Pancreas (tissue), 10 donors: ENCODE measurements around the gene SEZ6. TPM values are rescaled to one million over a fixed set of nuclear protein-coding genes. Genes with fewer than 3 reads are reported as not detected.

Experiments
- ATAC-seq, 4 donors: fragments of 200-7000 bp; cut with Tn5 transposase; one replicate each; pipeline versions ENCODE4 v1.8.0 to v1.9.1; 2020; ENCODE audit warnings: mild to moderate bottlenecking in 4 of 4, moderate library complexity in 4 of 4
- DNase-seq, 6 donors: peaks; one replicate each; pipeline ENCODE4 v3.0.0-alpha.2; 2020
- FAIRE-seq: peaks from 2 replicates; lab custom pipeline; 2012; peaks lifted over from hg19 to GRCh38; lab: Jason Lieb, UNC
- H3K27ac ChIP-seq, 4 donors: fragments of 200-600 bp; sonication (generic); 1 replicate in 3 of 4; 2 replicates in 1 of 4; pipeline versions ENCODE4 v1.5.0 to v1.8.0; 2020
- H3K27me3 ChIP-seq, 4 donors: fragments of 200-600 bp; one replicate each; pipeline ENCODE4 v1.8.0; 2021
- H3K36me3 ChIP-seq, 3 donors: fragments of 200-600 bp; sonication (generic) in 1 of 3; one replicate each; pipeline versions ENCODE4 v1.5.0 to v1.8.0; 2020 to 2021
- H3K4me1 ChIP-seq, 3 donors: fragments of 200-600 bp; one replicate each; pipeline ENCODE4 v1.8.0; 2021
- H3K4me3 ChIP-seq, 4 donors: fragments of 200-600 bp; sonication (generic) in 2 of 4; one replicate each; pipeline versions ENCODE4 v1.5.0 to v1.8.0; 2020 to 2021
- H3K9me3 ChIP-seq, 4 donors: fragments of 200-600 bp; one replicate each; pipeline ENCODE4 v1.8.0; 2021
- WGBS, 2 donors: extraction: QIAGEN DNeasy Blood & Tissue Kit; methylation state at CpG; one replicate each; pipeline ENCODE4 v1.1.7; 2013; 5-methylcytosine and 5-hydroxymethylcytosine counted together
- intact Hi-C, 3 donors: fragments of 100-400 bp; cut with DNase I; formaldehyde crosslinking; loops; one replicate each; pipeline versions ENCODE4 v1.11.1 to v1.14.2; 2022
- polyA plus RNA-seq, 2 donors: library from polyadenylated mRNA; stranded (reverse); fragments of 200-250 nt; gene quantifications; one replicate each; pipeline ENCODE4 v1.2.3, GENCODE V29; 2013
- total RNA-seq, 6 donors: library from RNA; stranded (reverse); fragmentation: NEBNext Ultra II Directional in 4 of 6; extraction: Animal tissue kit (Norgen Biotek cat#: 25700) in 4 of 6; gene quantifications; one replicate each; pipeline versions ENCODE4 v1.2.1 to v1.2.4, GENCODE V29; 2021 to 2023
- TF ChIP-seq, protein P1 (sequence below), 4 donors: fragments of 200-600 bp; sonication (generic) in 3 of 4; IDR thresholded peaks; one replicate each; pipeline versions ENCODE4 v1.5.0 to v1.8.0; 2021; ENCODE audit warnings: antibody characterized with exemption in 4 of 4
- donor health status: healthy with polysubstance abuse.
- donor health status: DM: no; HTN: no; CAD: no; lungs with moderate emphysema.
- donor health status: DM: no; HTN: no; CAD: no.
- donor health status: control.
- donor health status: control.
- donor health status: Bipolar disorder and iron deficiency.
- donor health status: DM: yes; HTN: yes; CAD: no.
- donor health status: DM: no; HTN: no; CAD: no.
- donor health status: DM: no; HTN: no; CAD: no.
- donor health status: DM: yes; HTN: yes; CAD: no.

The SEZ6 gene
- total and polyA plus RNA-seq, 8 donors, result 0.13 to 5.0 (median 0.64) TPM

GRCh38 chr17:28956112-28956511, 49.7 kb downstream of the SEZ6 start:
- no peak for FAIRE-seq
- ATAC-seq, result no peak
- Histone ChIP-seq H3K36me3 (no peaks in the 10 kb centered on the region), H3K27me3 (no peaks in the 10 kb centered on the region), H3K4me3 (no peak overlapping the region), H3K27ac (no peak overlapping the region), H3K9me3 (no peaks in the 10 kb centered on the region), H3K4me1 (peaks cover 0 to 4% (median 0%) of the 10 kb centered on the region in 3 donors)
- TF ChIP-seq, protein P1, sequence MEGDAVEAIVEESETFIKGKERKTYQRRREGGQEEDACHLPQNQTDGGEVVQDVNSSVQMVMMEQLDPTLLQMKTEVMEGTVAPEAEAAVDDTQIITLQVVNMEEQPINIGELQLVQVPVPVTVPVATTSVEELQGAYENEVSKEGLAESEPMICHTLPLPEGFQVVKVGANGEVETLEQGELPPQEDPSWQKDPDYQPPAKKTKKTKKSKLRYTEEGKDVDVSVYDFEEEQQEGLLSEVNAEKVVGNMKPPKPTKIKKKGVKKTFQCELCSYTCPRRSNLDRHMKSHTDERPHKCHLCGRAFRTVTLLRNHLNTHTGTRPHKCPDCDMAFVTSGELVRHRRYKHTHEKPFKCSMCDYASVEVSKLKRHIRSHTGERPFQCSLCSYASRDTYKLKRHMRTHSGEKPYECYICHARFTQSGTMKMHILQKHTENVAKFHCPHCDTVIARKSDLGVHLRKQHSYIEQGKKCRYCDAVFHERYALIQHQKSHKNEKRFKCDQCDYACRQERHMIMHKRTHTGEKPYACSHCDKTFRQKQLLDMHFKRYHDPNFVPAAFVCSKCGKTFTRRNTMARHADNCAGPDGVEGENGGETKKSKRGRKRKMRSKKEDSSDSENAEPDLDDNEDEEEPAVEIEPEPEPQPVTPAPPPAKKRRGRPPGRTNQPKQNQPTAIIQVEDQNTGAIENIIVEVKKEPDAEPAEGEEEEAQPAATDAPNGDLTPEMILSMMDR (IDR thresholded peaks at IDR 0.05), result no peak
- intact Hi-C loops, result no loop called here
- WGBS, 2 donors, result 79 to 85% methylated on average over 7 of the region's 7 CpGs
- DNase-seq, result peak in 1 of 6 donors; percentile 39

DNA sequence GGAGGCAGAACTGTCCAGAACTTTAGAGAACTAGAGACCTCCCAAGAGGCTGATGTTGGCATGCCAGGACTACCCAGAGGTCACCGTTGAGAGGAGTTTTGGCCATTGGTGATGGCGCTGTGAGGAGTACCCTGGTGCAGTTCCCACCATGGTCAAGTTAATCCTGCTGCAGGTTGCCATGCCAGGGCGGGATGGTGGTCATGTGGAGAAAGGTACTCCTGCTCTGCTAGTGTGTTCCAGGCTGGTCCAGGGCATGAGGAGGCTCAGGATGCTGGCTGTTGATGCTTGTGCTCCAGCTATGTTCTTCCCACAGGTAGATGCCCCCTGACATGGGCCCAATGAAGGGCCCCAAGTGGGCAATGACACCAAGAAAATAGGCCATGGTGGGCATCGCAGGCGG, 50.4 kb downstream of the SEZ6 start:
- TF ChIP-seq, protein P1 (IDR thresholded peaks at IDR 0.05), result no peak
- Histone ChIP-seq H3K9me3 (no peaks in the 10 kb centered on the region), H3K4me1 (peaks cover 0 to 4% (median 0%) of the 10 kb centered on the region in 3 donors), H3K36me3 (no peaks in the 10 kb centered on the region), H3K4me3 (no peak overlapping the region), H3K27me3 (no peaks in the 10 kb centered on the region), H3K27ac (no peak overlapping the region)
- ATAC-seq (no peak), FAIRE-seq (no peak), DNase-seq (peak in 1 of 6 donors; percentile 37)
- 81 to 91% methylated on average over 5 of the region's 5 CpGs for WGBS, 2 donors
- intact Hi-C loops, result no loop called here

GRCh38 chr17:28954886-28955285, 50.9 kb downstream of the SEZ6 start:
- Histone ChIP-seq H3K36me3 (no peaks in the 10 kb centered on the region), H3K9me3 (no peaks in the 10 kb centered on the region), H3K27ac (no peak overlapping the region), H3K27me3 (no peaks in the 10 kb centered on the region), H3K4me1 (peaks cover 0 to 4% (median 0%) of the 10 kb centered on the region in 3 donors), H3K4me3 (no peak overlapping the region)
- 55 to 56% methylated on average over 2 of the region's 2 CpGs for WGBS, 2 donors
- TF ChIP-seq, protein P1 (IDR thresholded peaks at IDR 0.05), result no peak
- intact Hi-C loops, result no loop called here
- DNase-seq (peak in 1 of 6 donors; percentile 23), FAIRE-seq (no peak), ATAC-seq (no peak)

DNA sequence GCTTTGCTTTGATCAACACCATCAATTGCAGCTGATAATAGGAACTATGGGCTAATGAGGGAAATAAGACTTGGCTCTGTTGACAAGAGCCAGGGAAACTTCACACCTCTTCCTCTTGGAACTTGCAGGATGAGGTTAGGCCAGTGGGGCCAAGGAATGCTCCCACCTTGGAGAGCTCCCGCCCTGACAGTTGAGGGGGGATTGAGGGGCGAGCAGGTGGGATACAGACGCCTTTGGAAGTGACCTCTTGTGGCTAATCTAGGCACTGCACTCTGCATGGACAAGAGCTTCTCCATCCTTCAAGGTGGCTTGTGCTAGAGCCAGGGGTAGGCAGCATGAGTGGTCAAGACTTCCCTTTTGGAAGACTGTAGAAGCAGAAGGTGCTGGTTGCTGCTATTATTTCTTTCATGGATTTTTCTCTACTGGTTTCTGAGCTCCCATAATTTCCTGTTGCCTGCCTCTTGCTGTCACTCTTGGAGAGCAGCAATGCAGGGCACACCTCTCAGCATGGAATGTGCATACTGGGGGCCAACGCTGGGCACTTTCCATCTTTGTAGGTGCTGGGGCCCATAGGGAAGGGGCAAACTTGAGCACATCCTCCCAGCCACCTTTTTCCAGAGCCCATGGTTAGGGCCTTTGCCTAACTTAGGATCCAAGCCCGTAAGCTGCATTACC, 52.3 kb downstream of the SEZ6 start:
- peaks cover 0 to 5% (median under 1%) of the 10 kb centered on the region in 3 donors for H3K4me1 ChIP-seq
- peak in 5 of 6 donors; percentile 45 to 61 (median 55) for DNase-seq
- TF ChIP-seq, protein P1 (IDR thresholded peaks at IDR 0.05), result peak; percentile 63 to 79 (median 72)
- FAIRE-seq, result no peak
- 31 to 32% methylated on average over 5 of the region's 5 CpGs for WGBS, 2 donors
- H3K36me3 ChIP-seq, result no peaks in the 10 kb centered on the region
- intact Hi-C loops, result no loop called here
- ATAC-seq, result no peak
- no peak overlapping the region for H3K27ac ChIP-seq
- no peaks in the 10 kb centered on the region for H3K9me3 ChIP-seq
- H3K27me3 ChIP-seq, result no peaks in the 10 kb centered on the region
- H3K4me3 ChIP-seq, result no peak overlapping the region
